GM12864 (cell line): ENCODE data around the gene TALDO1.

Experiments
- DNase-seq: peaks from one replicate; pipeline ENCODE4 v3.0.0-alpha.2; 2011; ENCODE audit warnings: low read depth
- H3K4me3 ChIP-seq: 2 replicates; pipeline ENCODE4 v1.5.1; 2011; ENCODE audit warnings: mild to moderate bottlenecking, low read depth, low read length, control low read depth
- CTCF ChIP-seq: IDR thresholded peaks from 2 replicates; pipeline ENCODE4 v1.5.1; 2011; ENCODE audit warnings: low read depth, mild to moderate bottlenecking, moderate library complexity, low read length, control low read depth, inconsistent platforms; ENCODE audit errors: missing control alignments

TALDO1 gene

GRCh38 chr11:745428-745827 is 1.8 kb upstream of the TALDO1 start:
- H3K4me3 ChIP-seq: no peak overlapping the region
- TF ChIP-seq CTCF: no peak
- DNase-seq: no peak

GRCh38 chr11:746289-747157 is 741 bp upstream of the TALDO1 start:
- no peak for DNase-seq
- TF ChIP-seq CTCF: no peak
- H3K4me3 ChIP-seq: peak overlapping the region; percentile 89

- peak overlapping the region; percentile 89 for H3K4me3 ChIP-seq
- no peak for TF ChIP-seq CTCF
- no peak for DNase-seq
These were observed 719 bp downstream of the TALDO1 start for GRCh38 chr11:748007-748359.

GRCh38 chr11:749731-750130 is 2.5 kb downstream of the TALDO1 start:
- no peak overlapping the region for H3K4me3 ChIP-seq
- DNase-seq: no peak
- TF ChIP-seq CTCF: no peak

- H3K4me3 ChIP-seq: no peak overlapping the region
- DNase-seq: no peak
- no peak for TF ChIP-seq CTCF
These were observed 13.0 kb downstream of the TALDO1 start for GRCh38 chr11:760236-760635.

- TF ChIP-seq CTCF: no peak
- no peak for DNase-seq
- H3K4me3 ChIP-seq: no peak overlapping the region
These were observed 14.4 kb downstream of the TALDO1 start for GRCh38 chr11:761526-762108.

GRCh38 chr11:762421-763072 is 15.3 kb downstream of the TALDO1 start:
- peak; percentile 33 for TF ChIP-seq CTCF
- no peak for DNase-seq
- no peak overlapping the region for H3K4me3 ChIP-seq
